Astrocyte of the cerebellum (primary cell): ENCODE data around the gene SFSWAP.
"Not testable (repeated sequence)": the region's sequence is repeated elsewhere in the genome, so short reads cannot be mapped to it uniquely, and the experiment has no call there.

Source experiments
- DNase-seq: peaks from one replicate; pipeline ENCODE4 v3.0.0-alpha.2; 2011; ENCODE audit warnings: low read depth
- H3K4me3 ChIP-seq: 2 replicates; pipeline ENCODE4 v1.5.1; 2011; ENCODE audit warnings: mild to moderate bottlenecking, low read depth, low read length, moderate library complexity
- in situ Hi-C: cut with HindIII; loops from 2 replicates; pipeline ENCODE4 v1.10.0; 2017; ENCODE audit warnings: low sequenced_read_pairs
- TF ChIP-seq, protein P1 (sequence below): IDR thresholded peaks from 2 replicates; pipeline ENCODE4 v1.5.1; 2012; ENCODE audit warnings: low read length, low read depth, moderate library complexity, mild to moderate bottlenecking; ENCODE audit errors: missing control alignments

The SFSWAP gene

DNA sequence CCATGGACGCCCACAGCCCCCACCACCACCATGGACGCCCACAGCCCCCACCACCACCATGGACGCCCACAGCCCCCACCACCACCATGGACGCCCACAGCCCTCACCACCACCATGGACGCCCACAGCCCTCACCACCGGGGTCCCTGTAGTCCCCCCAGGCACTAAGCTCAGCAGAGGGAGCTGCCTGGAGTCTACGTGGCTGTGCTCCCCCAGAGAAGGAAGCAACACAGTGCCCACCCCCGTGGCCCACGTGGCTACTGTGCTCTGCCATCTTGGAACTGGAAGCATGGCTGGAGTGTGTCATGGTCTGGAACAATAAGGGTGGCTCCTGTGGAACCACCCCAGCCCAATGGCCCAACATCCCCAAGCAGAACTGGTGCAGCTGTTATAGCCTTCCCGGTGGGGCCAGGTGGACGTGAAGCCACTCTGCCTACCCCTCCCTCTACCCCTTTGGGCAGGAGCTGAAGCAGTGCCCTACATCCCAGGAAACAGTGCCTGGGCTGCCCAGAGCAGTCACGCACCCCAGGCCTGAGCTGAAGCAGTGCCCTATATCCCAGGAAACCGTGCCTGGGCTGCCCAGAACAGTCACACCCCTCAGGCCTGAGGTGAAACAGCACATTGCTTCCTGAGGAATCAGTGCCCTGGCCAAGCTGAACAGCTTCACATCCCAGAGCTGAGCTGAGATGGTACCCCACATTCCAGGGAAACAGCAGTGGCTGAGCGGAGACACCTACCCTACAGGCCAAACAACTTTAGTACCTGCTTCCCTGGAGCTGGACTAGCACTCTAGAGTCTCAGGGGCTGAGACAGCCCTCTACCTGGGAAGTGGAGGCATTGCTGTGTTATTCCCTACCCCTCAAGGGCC is 9.0 kb upstream of the SFSWAP start:
- H3K4me3 ChIP-seq: no peak overlapping the region
- TF ChIP-seq, protein P1, sequence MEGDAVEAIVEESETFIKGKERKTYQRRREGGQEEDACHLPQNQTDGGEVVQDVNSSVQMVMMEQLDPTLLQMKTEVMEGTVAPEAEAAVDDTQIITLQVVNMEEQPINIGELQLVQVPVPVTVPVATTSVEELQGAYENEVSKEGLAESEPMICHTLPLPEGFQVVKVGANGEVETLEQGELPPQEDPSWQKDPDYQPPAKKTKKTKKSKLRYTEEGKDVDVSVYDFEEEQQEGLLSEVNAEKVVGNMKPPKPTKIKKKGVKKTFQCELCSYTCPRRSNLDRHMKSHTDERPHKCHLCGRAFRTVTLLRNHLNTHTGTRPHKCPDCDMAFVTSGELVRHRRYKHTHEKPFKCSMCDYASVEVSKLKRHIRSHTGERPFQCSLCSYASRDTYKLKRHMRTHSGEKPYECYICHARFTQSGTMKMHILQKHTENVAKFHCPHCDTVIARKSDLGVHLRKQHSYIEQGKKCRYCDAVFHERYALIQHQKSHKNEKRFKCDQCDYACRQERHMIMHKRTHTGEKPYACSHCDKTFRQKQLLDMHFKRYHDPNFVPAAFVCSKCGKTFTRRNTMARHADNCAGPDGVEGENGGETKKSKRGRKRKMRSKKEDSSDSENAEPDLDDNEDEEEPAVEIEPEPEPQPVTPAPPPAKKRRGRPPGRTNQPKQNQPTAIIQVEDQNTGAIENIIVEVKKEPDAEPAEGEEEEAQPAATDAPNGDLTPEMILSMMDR: no peak
- in situ Hi-C loops: loop anchor here (10.0 kb wide), 1 partner anchor 597 kb away; no protein-coding TSS in a partner anchor
- no peak for DNase-seq

DNA sequence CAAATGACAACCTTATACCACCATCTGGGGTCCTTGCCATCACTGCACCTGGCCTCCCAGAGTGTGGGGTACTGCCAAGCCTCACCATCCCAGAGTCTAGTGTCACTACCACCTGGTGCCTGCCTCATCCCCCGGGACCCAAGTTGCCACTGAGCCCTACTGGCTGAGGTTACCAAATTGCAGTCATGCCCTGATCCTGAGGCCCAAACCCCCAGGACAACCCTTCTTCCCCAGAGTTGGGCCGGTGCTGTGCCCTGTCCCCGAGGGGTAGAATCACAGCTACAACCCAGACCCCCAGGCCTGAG is 8.4 kb upstream of the SFSWAP start:
- TF ChIP-seq, protein P1: no peak
- H3K4me3 ChIP-seq: no peak overlapping the region
- in situ Hi-C loops: loop anchor here (10.0 kb wide), 1 partner anchor 598 kb away; no protein-coding TSS in a partner anchor
- DNase-seq: no peak

DNA sequence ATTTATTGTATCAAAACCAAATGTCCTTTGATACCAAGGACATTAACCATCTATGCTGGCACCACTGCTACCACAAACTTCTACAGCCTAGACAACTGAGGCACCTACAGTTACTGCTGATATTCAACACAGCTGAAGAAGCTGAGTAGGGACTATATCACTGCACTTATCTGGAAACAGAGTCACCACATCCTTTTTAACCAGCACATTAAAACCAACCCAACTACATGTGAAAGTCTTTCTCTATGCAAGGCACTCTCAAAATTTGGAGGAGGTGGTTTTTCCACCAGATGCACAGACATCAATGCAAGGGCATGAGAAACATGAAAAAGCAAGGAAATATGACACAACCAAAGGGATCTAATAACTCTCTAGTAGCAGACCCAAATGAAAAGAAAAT is 7.7 kb upstream of the SFSWAP start:
- DNase-seq: no peak
- TF ChIP-seq, protein P1: no peak
- in situ Hi-C loops: loop anchor here (10.0 kb wide), 1 partner anchor 598 kb away; no protein-coding TSS in a partner anchor
- no peak overlapping the region for H3K4me3 ChIP-seq

DNA sequence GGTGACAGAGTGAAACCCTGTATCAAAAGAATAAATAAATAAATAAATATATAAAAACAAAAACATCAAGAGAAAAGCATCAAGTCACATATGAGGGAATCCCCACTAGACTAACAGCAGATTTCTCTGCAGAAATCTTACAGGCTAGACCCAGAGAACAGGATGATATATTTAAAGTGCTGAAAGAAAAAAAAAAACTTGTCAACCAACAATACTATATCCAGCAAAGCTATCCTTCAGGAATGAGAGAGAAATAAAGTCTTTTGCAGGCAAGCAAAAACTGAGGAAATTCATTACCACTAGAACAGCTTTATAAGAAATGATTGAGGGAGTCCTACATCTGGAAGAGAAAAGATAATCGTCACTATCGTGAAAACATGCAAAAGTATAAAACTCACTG is 6.4 kb upstream of the SFSWAP start:
- TF ChIP-seq, protein P1: no peak
- DNase-seq: no peak
- in situ Hi-C loops: loop anchor here (10.0 kb wide), 1 partner anchor 600 kb away; no protein-coding TSS in a partner anchor
- H3K4me3 ChIP-seq: no peak overlapping the region

DNA sequence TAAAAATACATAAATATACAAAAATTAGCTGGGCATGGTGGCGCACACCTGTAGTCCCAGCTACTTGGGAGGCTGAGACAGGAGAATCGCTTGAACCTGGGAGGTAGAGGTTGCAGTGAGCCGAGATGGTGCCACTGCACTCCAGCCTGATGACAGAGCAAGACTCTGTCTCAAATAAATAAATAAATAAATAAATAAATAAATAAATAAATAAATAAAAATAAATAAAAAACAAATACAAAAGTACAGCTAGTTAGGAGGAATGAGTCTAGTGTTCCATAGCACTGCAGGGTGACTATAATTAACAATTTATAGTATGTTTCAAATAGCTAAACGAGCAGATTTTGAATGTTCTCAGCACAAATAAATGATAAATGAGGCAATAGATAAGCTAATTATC is 4.2 kb upstream of the SFSWAP start:
- not testable (repeated sequence) for H3K4me3 ChIP-seq, DNase-seq
- in situ Hi-C loops: loop anchor here (10.0 kb wide), 1 partner anchor 602 kb away; no protein-coding TSS in a partner anchor

DNA sequence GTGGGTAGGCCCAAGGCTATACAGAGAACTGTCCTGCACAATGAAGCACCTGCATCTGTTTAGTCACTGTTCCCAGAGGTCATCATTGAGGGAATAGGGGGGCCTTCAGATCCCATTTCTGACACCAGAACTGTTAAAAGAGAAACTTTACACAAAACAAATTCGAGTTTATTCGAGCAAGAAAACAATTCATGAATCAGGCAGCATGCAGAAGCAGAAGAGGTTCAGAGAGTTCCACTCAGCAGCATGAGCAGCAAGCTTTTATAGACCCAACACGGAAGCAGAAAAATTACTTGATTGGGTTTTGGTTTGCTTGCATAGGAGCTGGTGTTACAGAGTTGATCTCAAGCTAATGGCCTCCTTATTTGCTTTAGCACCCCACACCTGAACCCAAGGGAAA is 1.7 kb upstream of the SFSWAP start:
- H3K4me3 ChIP-seq: no peak overlapping the region
- in situ Hi-C loops: loop anchor here (10.0 kb wide), 1 partner anchor 604 kb away; no protein-coding TSS in a partner anchor
- no peak for DNase-seq
- TF ChIP-seq, protein P1: no peak

DNA sequence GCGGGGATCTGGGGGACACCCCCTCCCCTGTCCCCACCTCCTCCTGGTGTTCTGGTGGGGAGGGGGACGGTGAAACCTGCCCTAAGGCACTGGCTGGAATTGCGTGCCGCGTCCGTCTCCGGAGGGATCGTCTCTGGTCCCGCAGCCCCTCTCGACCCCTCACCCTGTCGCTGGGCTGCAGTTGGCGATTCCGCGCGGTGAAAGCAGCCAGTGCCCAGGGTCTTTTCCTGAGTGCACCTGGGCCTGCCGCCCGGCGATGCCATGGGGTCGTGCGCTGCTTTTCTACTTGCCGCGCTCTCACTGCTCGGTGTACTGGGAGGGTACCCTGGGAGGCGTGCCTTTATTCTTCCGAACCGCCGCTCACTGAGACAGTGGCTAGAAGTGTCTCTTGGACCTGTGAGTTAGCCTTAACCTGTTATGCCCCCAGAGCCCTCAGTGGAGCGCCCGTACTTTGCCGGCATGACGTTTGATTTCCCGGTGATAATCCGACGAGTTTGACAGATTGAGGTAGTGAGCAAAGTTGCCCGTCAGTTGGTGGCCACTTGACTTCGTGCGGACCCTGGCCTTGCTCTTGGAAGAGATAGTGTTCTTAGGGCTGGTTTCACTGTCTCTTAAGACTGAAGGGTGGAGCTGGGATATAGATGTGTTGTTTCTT is 788 bp downstream of the SFSWAP start:
- H3K4me3 ChIP-seq: peak overlapping the region; percentile 100
- TF ChIP-seq, protein P1: no peak
- in situ Hi-C loops: no loop called here
- no peak for DNase-seq
